Hypothalamus (tissue), 51 donors: ENCODE measurements around the gene CPB1.
A peak's percentile ranks its signal among the peaks of the same experiment; 100 is the strongest.
"Not testable (repeated sequence)": the region's sequence is repeated elsewhere in the genome, so short reads cannot be mapped to it uniquely, and the experiment has no call there.

ENCODE experiments used
- DNase-seq, 51 donors: peaks; one replicate each; lab custom pipeline; 2025; lab: John Stamatoyannopoulos, UW

CPB1 gene

DNA sequence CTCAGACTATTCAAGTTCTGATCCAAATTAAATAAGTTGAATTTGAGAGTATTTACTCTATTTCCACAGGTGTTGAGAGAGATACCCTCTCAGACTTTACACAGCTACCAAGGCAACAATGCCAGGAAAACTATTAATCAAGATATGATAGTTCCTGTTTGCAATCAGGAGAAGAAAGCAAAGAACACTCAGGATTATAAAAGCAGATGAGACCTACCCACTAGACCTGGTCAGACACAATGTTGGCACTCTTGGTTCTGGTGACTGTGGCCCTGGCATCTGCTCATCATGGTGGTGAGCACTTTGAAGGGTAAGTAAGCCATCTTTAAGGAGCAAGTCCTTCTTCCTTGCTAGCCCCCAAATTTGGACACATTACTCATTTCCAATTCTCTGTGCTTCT, at the start of gene CPB1:
TSS of gene CPB1 (plus strand) at position 227 of the 400 bp plus-strand sequence. CDS start at position 240, 13 bp downstream.
- DNase-seq = no peak

DNA sequence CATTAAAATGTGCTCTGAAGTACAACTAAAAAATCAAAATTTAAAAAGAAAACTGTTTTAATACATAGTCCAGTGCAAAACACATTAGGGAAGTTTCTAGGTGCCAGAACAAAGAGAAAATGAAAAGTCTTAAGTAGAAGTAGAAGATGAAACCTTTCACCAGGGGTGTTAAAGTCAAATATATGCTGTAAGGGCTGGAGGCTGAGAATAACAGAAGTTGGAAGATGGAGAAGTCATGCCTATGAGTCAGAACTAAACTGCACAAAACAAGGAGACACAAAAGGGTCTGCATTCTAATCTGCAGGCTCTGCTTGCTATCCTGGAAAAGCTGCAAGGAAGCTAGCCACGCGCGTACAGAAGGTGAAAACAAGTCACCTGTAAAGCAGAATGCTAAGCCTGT, 48.7 kb upstream of the CPB1 start:
- DNase-seq = no peak

DNA sequence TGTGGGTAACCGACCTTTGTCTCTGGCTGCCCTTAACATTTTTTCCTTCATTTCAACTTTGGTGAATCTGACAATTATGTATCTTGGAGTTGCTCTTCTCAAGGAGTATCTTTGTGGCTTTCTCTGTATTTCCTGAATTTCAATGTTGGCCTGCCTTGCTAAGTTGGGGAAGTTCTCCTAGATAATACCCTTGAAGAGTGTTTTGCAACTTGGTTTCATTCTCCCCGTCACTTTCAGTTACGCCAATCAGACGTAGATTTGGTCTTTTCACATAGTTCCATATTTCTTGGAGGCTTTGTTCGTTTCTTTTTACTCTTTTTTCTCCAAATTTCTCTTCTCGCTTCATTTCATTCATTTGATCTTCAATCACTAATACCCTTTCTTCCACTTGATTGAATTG, 42.6 kb upstream of the CPB1 start:
- DNase-seq = not testable (repeated sequence)

DNA sequence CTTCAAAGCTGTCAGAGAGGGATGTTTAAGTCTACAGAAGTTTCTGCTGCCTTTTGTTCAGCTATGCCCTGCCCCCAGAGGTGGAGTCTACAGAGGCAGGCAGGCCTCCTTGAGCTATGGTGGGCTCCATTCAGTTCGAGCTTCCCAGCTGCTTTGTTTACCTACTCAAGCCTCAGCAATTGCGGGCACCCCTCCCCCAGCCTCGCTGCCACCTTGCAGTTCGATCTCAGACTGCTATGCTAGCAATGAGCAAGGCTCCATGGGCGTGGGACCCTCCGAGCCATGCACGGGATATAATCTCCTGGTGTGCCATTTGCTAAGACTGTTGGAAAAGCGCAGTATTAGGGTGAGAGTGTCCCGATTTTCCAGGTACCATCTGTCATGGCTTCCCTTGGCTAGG, 41.5 kb upstream of the CPB1 start:
- not testable (repeated sequence) for DNase-seq

DNA sequence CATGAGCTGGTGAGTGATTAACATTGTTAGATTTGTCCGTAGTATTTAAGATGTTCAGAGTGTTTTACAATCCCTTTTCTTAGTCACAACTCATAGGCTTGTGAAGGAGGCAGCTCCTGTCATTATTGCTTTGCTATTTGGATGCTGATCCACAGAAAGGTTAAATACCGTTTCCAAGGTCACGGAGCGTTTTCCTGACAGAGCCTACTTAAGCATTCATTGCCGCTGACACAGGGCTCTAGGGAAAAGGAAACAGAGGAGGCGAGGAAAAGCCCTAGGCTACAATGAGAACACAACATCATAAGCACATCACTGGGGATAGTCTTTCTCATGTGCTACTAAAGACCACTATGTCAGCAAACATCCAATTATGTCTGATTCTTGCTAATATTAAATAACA, 38.5 kb upstream of the CPB1 start:
- no peak for DNase-seq

DNA sequence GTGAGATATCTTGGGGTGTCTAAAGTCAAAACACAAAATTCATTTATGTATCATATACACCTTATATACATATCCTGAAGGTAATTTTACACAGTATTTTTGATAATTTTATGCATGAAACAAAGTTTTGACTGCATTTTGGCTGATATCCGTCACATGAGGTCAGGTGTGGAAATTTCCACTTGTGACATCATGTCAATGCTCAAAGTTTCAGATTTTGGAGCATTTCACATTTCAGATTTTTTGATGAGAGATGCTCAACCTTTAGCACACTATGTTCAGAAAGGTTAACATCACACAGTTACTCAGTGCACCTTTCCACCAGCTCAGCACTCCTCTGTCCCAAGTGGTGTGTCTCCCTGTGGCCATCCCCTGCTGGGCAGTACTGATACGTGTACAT, 37.7 kb upstream of the CPB1 start:
- DNase-seq = peak in 1 of 51 donors; percentile 35

DNA sequence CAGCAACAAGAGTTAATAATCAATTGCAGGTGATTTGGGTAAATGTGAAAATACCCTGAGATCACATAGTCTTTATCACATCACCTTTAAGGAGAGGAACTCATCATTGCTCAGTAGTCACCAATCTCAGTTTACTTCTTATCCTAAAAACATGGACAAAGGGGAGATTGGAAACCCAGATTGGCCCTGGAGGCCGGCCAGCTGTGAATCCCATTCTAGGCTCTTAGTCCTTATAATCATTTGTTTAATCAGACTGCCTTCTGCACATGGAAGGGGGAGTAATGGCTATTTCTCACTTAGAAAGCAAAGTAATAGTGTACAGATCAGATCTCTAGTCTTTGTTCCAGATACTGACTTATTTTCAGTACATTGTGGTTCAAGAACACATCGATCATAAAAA, 37.2 kb upstream of the CPB1 start:
- DNase-seq = peak in 4 of 51 donors; percentile 0 to 59 (median 28)

DNA sequence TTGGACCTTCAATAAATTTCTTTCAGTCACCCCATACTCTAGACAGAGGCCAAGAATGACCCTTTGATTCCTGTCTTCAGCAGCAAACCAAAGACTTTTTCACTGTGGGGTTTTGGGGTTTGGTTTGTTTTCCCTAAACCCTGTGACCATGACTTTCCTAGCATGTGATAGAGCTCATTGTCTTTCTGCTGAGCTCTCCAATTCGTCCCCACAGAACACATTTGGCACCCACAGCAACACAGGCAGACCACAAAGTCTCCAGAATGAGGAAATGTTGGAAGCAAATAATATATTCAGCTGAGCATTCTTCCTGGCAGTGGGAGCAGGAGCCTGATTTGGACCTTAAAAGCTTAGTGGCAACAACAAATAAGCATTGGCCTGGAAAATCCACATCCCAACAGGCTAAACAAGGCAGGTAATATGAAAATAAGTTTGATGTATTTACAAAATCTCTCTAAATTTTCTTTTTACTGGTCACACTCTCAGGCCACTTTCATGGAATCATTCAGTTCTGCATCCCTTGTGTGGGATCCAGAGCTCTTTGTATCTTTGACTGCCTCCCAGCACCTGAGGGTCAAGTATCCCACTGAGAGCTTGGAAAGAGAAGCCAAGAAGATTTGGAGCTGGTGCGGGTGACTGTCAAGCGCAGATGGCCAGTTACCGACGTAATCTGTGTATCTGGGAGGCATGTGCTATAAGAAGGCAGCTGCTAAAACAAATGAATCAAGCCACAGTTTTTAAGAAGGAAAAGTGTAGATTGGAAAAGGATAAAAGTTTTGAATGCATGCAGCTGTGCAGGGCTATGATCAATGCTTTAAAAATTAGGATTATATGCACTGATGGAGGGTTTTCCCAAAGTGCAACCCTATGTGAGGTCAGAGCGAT, 36.5 kb upstream of the CPB1 start:
- DNase-seq = peak in 36 of 51 donors; percentile 1 to 87 (median 36)

DNA sequence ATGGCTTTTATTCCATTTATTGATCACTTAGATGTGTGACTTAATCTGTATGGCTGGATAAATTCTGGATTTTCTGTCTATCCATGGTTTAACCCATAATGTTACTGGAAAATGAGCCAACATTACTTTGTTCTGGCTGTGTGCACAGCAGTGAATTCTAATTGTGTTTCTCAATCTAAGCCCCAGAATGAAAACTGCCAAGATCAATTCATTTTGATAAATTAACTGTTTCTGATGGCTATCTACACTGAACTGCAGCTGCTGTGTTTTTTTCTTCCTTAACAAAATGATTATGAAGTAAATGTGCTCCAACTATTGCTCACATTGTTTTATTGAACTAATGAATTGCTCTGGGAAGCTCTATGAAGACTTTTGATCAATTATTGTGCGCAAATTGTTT, 35.7 kb upstream of the CPB1 start:
- DNase-seq = no peak

DNA sequence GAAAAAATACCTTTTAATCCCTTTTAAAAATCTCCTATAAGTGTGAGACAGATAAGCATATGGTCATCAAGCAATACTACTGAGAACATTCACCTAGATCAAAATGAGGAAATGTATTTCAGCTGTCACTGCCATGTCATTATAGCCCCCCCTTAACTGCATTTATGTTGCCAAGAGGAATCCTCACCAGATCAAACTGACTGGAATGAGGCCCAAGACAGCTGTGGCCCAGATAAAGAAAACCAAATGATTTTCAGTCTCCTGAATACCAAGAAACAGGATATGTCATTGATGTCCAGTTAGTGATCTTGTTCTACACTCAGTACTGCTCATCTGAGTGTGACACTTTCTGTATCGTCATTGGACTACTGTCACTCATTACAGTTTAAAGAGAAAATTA, 35.1 kb upstream of the CPB1 start:
- DNase-seq = peak in 2 of 51 donors; percentile 5 to 17

DNA sequence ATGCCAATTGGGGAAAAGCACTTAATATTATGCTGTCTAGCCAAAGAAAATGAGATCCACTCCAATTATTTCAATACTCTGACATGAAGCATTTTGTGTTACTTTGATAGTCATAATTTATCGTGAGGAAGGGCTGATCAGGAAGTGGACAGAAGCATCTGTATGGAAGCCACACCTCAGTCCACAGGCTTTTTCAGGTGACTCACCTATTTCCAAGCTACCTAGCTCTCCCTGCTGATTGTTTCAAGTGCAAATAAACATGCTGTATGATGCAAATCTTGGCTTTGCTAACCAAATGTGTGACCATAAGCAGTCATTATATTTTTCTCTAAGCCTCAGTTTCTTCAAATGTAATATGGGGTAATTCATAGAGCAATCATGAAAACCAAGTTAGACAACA, 30.8 kb upstream of the CPB1 start:
- DNase-seq = no peak

DNA sequence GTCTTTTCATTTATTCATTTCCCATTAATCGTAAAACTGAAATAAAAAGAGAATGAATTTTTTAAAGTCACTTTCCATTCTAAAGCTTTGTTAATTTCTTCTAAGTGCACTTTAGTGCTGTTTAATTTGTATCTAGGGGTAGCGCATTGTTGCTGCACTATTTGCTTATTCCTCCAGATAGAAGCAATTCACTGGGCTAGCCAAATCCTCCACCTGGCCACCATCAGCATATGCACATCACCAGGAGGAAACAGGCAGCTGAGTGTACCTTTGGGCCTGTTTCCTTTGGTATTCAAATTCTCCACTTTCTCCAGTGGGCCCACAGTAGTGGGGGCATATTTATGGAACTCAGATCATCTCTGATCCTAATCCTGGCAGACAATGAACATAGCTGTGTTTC, 29.8 kb upstream of the CPB1 start:
- no peak for DNase-seq

DNA sequence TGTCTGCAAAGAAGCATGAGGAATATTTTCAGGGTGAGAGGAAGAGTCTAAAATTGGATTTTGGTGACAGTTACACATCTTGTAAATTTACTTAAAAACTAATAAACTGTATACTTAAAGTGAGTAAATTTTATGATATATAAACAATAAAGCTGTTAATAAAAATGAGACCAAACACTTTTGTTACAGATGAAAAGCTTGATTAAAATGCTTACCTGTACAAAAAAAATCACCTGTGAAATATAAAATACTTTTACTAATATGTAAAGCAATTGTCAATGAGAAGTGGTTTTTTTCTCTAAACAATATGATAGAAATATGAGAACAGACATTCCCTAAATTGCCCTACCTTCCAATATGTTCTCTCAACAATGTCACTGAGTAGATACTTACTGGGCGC, 27.2 kb upstream of the CPB1 start:
- DNase-seq = no peak

DNA sequence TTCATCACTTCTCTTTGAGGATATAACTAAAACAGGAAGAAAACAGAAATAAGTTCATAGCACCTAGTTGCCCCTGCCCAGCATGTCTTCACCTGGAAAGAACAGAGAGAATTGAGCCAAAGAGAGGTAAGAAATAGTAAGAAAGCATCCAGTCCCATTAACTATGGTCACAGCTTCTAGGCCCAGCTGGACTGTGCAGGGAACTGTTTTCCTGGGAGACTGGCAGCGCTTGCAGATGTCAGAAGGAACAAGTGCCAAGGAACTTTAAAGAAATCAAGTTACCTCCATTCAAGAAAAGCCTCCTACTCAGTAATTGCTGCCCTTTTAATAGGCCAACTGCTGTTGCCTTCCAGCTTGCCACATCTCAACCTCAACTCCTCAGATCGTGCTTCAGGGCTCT, 17.8 kb upstream of the CPB1 start:
- no peak for DNase-seq

DNA sequence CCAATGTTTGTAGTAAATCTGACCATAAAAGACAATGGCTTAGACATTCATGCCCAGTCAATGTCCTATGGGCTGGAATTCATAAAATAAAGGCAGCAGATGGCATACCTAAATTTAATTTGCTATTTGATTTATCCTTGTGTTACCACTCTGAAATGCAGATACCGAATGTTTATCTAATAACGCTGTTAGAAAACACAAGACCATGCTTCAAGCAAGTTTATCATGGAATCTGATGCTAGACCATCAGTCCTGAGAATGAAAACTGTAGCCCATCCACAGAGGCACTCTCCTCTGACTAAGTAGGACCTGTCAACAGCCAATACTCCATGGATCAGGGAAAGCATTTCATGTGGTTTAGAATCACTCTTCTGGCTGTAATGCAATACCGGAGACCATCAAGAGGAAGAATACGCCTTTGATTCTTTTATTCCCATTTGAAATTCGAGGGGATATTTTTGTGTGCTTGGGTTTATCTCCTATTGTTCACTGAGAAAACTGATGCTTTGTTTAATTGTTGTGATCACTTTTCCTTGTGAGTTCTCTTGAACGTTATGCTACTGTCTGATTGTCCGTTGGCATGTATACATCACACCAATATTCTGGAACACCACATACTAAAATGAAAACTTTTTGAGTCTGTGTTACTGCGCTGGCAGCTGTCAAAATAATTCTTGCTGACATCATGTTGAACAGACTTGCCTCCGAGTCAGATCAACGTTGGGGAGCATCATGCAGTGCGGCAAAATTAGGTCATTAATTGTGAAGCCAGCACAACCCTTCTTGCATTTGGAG, 12.1 kb upstream of the CPB1 start:
- peak in 3 of 51 donors; percentile 4 to 37 (median 8) for DNase-seq

DNA sequence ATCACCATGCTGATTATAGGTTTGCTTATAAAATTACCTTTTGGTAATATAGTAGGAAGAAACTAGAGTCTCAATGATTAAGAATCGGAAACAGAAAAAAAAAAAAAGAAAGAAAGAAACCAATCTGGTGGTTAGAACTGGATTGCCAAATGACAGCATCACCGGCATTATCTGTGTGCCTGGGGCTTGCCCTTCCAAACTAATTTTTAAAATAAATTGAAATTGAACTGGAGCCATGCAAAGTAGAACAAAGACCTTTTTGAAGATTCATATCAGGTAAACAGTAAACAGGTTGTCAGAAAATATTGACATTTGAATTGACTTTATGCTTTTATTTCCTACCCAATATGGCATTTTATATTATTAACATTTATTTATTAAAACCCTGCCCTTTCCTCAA, 11.2 kb upstream of the CPB1 start:
- no peak for DNase-seq

DNA sequence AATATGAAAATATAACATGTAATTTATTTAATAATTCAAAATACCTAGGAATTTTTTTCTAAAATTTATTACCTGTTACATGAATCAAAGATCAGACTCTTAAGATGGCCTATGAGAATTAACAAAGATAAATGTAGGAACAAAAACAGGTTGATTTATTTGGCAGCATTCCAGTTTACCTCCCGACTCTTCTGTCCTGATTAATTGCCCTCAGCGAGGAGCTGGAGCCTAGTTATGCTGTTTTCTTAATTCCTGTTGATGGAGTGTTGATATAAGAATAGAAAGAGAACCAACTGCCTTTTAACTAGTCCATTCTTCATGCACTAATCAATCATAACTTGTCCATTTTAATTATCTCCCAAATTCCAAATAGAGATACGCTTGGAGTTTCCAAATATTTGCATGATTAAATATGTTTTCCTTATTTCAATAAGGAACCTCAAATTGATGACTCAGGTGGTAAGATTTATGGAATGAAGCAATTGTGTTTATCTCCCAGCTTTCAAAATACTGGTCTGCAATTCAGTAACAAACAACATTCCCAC, 10.6 kb upstream of the CPB1 start:
- DNase-seq = no peak

DNA sequence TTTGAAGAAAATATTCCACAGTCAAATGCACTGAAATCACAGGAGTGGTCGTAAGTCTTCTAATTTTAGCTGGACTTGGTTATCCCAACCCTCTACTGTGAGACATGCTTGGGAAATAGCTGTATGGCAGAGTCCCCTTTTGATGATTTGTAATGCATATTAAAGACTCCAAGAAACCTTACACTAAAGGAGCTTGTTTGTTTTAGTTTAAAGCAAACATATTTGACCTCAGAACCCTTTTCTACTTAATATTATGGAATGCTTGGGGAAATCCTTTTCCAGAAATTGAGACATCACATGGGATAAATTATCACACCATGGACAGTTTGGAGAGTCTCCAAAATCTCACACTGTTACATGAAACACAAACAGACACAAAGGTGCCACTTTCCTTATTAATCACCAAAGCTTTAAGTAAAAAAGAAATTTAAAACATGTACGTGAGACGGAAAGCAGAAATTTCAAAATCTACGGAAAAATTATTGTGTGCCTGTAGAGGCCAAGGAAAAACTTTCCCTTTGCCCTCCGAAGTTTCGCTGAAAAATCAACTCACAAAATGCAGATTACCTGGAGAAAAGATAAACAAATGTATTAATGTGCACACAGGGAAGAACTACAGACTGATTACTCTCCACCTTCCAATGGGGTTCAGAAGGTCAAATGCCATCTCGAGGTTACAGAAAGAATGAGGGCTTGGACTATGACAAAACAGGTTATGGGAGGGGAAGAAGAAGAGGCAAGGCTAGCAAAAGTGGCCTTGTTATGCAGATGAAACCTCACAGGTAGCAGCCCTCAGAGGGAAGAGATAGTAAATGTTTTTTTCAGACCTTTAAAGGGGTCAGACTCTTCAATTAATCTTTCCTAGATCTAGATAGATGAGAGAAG, 7.0 kb upstream of the CPB1 start:
- no peak for DNase-seq

DNA sequence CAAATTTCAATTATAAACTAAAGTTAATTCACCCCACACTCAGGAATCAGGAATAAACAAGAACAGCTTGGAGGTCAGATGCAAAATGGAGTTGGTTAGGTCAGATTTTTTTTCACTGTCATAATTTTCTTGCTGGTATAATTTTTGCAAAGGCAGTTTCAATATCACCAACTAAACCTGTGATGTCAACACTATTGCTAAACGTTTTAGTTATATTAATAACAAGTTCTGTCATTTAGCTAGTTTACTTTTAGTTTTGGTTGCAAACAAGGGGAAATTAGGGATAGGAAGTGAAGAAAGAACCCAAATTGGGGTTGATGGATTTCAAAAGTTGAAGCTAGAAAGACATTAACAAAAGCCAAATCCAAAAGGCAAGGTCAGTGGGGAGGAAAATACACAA, 4.6 kb upstream of the CPB1 start:
- no peak for DNase-seq

DNA sequence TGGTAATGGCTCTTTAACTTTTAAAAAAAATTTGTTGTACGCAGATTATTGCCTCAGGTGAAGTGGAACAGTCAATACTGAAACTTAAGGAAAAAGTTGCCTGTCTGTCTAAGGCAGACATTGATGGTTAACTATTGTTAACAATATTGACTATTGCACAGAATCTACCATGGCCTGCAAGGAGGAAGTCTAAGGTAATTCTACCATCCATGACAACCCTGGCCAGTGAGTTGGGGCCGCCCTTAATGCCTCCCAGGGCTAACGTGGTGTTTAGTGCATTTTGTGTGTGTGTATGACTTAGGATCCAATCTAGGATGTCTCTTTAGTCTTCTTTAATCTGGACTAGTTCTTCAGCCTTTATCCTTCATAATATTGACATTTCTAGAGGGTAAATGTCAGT, 2.1 kb upstream of the CPB1 start:
- DNase-seq = no peak
